Measurements from ENCODE around the gene ASTN2.

The ASTN2 gene

GRCh38 chr9:117164512-117164911 is 250.3 kb downstream of the ASTN2 start:
- DNase-seq: no peak

- DNase-seq: no peak
Observed at GRCh38 chr9:117160254-117160653, 254.6 kb downstream of the ASTN2 start.

DNA sequence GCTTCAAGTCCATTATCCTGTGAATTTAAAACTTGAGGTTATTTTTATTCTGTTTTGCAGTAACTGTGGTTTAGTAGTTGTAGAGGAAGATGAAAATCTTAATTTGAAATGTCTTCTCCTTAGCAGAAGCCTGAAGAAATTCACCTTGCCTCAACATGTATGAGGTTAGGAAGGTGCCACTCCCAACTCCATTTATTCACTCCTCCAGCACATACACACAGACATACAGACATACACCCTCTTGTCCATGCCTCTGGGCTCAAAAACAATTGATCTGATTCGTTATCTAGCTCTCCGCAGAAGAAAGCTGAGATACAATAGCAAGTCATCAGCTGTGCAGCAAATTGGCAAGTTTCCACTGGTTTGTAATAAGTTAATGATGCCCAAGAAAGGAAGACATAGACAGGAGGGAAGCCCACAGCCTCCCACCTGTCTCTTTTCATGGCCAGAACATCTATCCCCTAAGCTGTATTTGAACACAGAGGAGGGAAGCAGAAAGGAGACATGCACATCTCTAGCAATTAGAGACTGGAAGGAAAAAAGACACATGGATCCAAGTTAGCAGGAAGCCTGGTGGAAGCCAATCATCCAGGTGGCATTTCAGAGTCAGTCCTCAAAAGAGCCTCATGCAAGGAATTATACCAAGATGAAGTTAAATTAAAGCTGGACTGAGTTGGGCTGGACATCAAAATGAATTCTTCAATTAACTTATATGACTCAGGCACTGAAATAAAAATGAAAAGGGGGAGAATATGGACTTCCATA is 257.9 kb downstream of the ASTN2 start:
- DNase-seq: no peak

GRCh38 chr9:117156144-117156688 is 258.6 kb downstream of the ASTN2 start:
- no peak for DNase-seq

GRCh38 chr9:117153021-117153420 is 261.8 kb downstream of the ASTN2 start:
- no peak for DNase-seq

GRCh38 chr9:117151716-117152115 is 263.1 kb downstream of the ASTN2 start:
- DNase-seq: no peak

- no peak for DNase-seq
Observed at GRCh38 chr9:117149996-117150395, 264.9 kb downstream of the ASTN2 start.

DNA sequence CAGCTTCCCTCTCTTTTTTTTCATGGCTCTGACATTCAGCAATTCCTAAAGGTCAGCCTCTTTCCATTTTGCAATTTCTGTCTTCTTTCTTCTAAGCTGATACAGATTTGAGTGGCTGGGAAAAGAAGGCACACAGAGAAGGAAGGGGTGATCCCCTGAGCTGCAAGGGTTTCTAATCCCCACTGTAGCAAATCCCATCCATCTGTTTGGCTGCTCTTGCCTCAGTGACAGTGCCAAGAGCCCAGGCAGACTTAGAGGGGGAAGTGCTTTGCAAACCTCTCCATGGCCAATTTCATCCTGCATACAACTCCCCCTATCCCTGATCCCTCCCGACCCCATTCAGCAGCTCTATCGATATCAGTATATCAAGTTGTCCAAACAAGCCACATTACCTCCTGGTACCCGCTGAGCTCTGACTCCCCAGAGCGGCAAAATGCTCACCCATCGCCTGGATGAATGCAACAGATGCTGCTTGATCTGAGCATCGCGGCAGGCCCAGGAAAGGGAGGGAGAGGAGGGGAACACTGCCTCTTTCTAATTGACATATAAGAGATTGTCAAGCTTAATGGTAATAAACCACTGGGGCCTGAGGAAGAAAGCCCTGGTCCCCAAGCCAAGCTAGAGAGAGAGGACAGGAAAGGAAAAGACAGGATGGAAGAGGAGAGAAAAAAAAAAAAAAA is 268.9 kb downstream of the ASTN2 start:
- no peak for DNase-seq

DNA sequence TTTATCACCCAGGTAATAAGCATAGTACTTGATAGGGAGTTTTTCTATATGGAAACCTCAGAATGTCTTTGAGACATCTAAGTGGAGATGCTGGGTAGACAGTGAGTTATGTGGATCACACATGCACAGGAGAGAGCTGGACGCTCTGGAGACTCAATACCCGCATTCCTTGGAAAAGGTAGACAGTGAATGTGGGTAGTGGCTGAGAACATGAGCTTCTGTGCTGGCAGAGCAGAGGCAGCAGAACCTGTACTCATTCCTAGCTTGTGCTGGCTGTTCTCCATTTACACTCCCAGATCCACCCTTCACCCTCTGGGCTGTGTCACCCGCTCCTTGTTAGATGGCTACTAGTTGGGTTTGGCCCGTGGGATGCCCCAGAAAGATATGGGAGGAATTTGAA is 269.8 kb downstream of the ASTN2 start:
- DNase-seq: no peak

DNA sequence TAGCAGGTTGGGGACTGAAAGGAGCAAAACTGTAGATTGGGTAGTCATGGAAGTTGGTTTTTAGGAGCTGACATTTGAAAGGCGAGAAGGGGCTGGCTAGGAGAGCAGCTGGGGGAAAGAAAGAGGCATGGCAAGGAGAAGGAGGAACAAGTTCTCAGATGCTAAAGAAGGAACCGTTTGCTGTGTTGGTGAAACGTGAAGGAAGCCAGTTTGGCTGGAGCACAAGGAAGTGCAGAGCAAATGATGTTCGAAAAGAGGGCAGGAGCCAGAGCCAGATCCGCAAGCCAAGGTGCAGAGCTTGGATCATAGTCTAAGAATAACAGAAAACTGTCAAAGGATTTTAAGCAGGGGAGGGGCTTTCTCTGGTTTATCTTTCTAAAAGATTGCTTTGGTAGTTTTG is 276.6 kb downstream of the ASTN2 start:
- DNase-seq: no peak

DNA sequence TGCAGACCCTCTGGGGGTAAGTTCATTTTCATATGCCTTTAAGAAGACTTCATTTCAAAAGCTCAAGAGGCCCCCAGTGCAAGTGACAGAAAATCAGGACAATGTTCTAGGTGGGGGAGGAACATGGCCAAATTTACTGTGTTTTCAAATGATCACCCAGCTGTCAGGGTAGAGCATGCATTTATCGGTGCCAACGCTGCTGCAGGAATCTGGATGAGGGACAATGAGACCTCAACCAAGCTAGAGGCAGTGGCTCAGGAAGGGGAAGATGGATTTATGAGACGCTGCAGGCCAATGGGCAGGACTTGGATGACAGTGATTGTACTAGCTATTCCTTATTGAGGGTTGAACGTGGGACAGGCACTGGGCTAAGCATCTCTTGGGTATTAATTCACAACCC is 278.4 kb downstream of the ASTN2 start:
- no peak for DNase-seq

DNA sequence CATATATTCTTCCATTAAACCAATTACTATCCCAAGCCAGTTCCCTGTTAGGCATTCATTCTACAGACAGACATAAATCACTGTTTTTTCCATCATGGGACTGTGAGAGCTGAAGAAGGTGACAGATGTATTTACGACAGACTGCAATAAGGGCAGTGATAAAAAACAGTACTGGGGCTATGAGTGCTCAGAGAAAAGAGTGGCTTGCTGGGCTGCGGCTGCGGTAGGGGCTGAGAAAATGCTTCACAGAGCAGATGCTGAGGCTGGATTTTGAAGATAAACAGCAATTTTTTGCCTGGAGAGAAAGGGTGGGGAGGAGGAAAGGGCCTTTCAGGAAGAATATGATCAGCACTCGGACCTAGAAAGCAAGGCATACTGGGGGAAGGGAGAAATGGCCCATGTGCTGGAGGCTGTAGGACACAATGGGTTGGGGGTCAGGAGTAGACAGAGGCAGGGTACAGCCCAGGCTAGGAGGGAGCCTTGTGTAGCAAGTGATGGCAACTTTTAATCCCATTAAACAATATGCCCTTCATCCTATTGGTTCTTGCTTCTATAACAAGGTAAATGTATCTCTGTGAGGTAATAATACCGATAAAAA is 279.3 kb downstream of the ASTN2 start:
- no peak for DNase-seq

DNA sequence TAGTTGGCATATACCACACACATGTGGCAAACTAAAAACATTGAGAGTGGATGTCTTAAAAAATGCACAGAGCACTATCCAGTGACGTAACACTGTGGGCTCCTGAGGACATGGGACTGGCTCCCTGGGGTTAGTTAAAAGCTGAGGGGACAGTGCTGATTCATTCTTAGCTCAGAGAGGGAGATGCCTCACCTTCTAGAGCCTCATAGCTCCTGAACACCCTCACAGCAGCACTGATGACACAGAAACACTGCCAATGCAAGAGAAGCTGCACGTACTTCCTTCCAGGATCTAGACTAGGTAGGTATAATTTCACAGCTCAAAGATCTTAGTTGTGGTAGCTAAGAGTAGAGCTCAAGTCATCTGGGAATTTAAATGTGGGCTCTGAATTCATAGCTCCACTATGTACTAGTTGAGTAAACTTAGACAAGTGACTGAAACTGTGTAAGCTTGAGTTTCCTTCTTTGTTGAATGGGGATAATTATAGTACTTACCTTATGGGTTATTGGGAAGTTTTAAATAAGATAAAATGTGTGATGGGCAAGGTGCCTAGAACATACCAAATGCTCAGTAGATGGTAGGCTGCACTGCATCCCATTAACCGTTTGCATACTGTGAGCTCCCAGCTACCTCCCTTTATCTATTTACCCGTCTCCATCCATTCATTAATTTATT is 279.9 kb downstream of the ASTN2 start:
- DNase-seq: no peak

DNA sequence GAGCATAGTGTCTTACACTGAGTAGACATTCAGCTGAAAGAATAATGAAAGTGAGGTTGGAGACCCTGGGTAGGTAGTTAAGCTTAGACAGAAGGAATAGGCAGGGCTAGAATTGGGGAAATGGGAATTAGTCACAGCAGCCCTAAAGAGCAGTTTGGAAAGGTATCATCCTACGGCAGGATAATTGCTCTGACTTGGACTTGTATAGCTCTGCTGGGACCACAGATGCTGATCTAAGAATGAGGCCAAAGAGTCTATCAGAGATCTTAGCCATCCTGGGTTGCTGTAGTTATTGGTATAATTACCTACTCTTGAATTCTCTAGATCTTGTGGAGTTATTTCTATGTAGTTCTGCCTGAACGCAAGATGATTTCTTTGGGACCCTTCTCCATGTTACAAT is 288.0 kb downstream of the ASTN2 start:
- DNase-seq: no peak

DNA sequence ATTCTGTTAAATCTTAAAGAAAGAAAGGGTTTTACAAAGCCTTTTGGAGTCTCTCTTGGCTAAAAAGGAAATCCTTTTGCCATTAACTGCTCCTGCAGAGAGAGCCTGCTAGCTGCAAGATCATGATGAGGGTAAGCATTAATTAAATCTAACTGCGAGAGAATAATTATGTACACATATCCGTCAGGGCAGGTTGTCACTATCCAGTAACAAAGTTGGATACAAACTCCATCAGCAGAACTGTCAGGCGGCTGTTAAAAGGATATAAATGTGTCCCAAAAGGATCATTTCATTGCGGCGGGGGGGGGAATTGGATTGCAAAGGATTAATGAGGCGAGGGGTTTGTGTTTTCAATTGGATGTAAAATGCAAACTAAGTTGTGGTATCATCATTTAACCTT is 289.3 kb downstream of the ASTN2 start:
- DNase-seq: no peak

- no peak for DNase-seq
Observed at GRCh38 chr9:117123729-117124128, 291.1 kb downstream of the ASTN2 start.

DNA sequence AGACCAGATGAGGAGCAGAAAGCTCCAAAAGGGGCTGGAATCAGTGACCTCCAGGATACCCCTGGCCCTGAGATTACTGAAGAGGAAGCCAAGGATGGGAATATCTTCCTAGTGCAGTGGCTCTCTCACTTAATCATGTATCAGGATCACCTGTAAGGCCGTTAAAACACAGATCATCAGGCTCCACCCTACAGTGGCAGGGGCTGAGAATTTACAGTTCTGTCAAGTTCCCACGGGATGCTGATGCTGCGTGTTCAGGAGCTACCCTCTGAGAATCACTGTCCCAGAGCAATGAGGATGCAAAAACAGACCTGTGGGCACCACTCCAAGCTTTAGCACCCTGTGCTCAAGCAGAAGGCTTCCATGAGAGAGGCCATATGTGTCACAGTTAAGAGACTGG is 291.9 kb downstream of the ASTN2 start:
- no peak for DNase-seq

DNA sequence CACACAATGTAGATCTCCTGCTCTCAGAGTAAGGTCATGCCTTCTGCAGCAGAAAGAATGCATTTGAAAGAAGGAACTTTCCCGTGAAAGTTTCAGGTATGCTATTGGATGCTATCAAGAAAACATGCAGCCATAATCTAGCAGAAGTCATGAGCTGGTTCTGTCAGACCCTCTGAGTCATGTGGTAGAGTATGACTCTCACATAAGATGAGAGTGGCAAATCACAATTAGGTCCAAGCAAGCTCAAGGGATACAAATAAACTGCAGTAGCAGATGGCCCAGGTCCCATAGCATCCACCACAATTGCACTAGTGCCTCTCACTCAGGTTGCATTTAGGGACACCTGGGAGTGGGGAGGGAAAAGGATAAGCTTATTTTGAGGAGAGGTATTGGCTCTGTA is 292.8 kb downstream of the ASTN2 start:
- DNase-seq: no peak

DNA sequence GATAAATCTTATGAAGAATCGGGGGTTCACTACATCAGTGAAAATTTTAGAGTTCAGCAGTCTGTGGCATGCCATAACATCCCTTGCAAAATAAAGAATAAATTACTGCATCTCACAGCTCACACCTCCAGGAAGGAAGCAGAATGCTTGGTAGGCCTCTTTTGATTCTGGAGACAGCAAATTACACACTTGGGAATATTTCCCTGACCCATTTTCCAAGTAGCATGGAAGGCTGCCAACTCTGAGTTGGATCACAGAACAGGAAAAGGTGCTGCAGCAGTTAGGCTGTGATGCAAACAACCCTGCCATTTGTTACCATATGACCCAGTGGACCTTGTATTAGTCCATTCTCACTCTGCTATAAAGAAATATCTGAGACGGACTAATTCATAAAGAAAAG is 293.5 kb downstream of the ASTN2 start:
- no peak for DNase-seq

GRCh38 chr9:117120061-117120460 is 294.8 kb downstream of the ASTN2 start:
- DNase-seq: no peak

DNA sequence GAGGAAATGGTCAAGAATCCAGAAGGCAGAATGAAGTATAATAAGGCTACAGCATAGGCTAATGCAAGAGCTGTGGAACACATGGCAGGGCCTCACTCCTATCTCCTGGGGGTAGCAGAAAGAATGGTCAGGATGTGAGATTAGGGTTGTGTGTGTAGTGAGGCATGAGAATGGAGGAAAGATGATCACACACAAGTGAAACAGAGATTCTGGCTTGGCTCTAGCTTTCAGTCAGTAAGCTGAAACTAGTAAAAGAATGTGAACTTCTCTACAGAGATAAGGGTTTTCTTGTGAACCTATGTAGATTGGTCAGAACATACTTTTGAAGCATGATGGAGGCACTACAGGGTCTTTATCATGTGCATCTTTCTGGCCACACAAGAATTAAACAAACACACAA is 298.8 kb downstream of the ASTN2 start:
- no peak for DNase-seq

GRCh38 chr9:117114768-117115167 is 300.1 kb downstream of the ASTN2 start:
- DNase-seq: no peak

DNA sequence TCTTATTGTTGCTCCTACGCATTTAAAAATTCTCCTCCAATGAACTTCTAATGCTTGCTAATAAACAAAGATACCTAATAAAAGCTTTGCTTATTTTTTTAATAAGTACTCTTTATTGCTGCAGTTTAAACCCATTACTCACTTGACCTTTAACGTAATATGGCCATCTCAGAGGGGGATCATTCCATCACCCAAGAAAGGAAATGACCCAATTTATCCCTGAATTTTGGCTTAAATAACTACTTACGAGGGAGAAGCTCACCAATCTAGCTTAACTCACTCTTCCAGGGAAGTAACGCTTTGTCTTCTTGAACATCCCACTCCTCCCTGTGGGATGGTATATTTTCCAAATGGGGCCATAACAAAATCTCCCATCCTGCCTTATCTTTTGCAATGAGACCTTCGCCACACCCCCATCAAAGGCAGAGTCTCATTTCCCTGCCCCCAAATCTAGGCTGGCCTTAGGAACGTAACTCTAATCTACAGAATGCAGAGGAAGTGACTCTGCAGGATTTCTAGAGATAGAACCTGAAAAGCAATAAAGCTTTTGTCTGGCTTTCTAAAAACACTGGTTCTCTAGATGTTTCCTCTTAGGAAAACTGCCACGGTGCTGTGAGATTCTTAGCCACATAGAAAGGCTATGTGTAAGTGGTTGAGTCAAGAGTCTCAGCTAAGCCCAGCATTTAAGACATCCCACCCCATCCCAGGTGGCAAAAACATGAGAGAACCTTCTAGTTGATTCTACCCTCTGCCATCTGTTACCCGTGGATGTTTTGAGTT is 310.0 kb downstream of the ASTN2 start:
- DNase-seq: no peak
